ENCODE results near the gene CIRBP.

The CIRBP gene

GRCh38 chr19:1249990-1250436 is 19.1 kb upstream of the CIRBP start:
- Histone ChIP-seq H3K27me3 (ENCODE audit: control insufficient read depth, low read length) (no peaks in the 10 kb centered on the region), H3K4me1 (ENCODE audit: control insufficient read depth, low read length) (peaks cover 48% of the 10 kb centered on the region), H3K4me2 (ENCODE audit: low read length) (peak overlapping the region; percentile 69), H4K20me1 (ENCODE audit: control insufficient read depth, insufficient read depth, low read depth, low read length) (peaks cover 11% of the 10 kb centered on the region; the same call in 1 of the 2 replicates), H3K36me3 (ENCODE audit: control insufficient read depth, low read length) (peaks cover 62% of the 10 kb centered on the region), H3F3A (ENCODE audit: control insufficient read depth, insufficient read depth) (peaks cover 16% of the 10 kb centered on the region), H3K9me3 (ENCODE audit: control insufficient read depth, insufficient read depth, low read length) (no peaks in the 10 kb centered on the region), H3K27ac (ENCODE audit: low read depth, low read length) (peak overlapping the region; percentile 94), H3K79me2 (ENCODE audit: control insufficient read depth, low read length) (peaks cover 63% of the 10 kb centered on the region), H3K4me3 (ENCODE audit: low read length) (peak overlapping the region; percentile 96), H3K9me2 (replicated peaks; ENCODE audit: control insufficient read depth, low read length) (no peaks in the 10 kb centered on the region)
- TF ChIP-seq CTCF (IDR thresholded peaks at IDR 0.05; ENCODE audit: low read depth, low read length, poor library complexity, severe bottlenecking): no peak
- TF ChIP-seq EZH2phosphoT487 (IDR thresholded peaks at IDR 0.05; ENCODE audit: borderline replicate concordance, low read length): no peak

GRCh38 chr19:1250437-1251260 is 18.5 kb upstream of the CIRBP start:
- Histone ChIP-seq H3K4me2 (ENCODE audit: low read length) (peak overlapping the region; percentile 94), H3K36me3 (ENCODE audit: control insufficient read depth, low read length) (peaks cover 63% of the 10 kb centered on the region), H3K27me3 (ENCODE audit: control insufficient read depth, low read length) (no peaks in the 10 kb centered on the region), H3K79me2 (ENCODE audit: control insufficient read depth, low read length) (peaks cover 64% of the 10 kb centered on the region), H3K4me1 (ENCODE audit: control insufficient read depth, low read length) (peaks cover 50% of the 10 kb centered on the region), H3F3A (ENCODE audit: control insufficient read depth, insufficient read depth) (peaks cover 16% of the 10 kb centered on the region), H3K9me2 (replicated peaks; ENCODE audit: control insufficient read depth, low read length) (no peaks in the 10 kb centered on the region), H4K20me1 (ENCODE audit: control insufficient read depth, insufficient read depth, low read depth, low read length) (peaks cover 11% of the 10 kb centered on the region; the same call in 1 of the 2 replicates), H3K27ac (ENCODE audit: low read depth, low read length) (peak overlapping the region; percentile 94), H3K4me3 (ENCODE audit: low read length) (peak overlapping the region; percentile 96), H3K9me3 (ENCODE audit: control insufficient read depth, insufficient read depth, low read length) (no peaks in the 10 kb centered on the region)
- no peak for TF ChIP-seq CTCF (IDR thresholded peaks at IDR 0.05; ENCODE audit: low read depth, low read length, poor library complexity, severe bottlenecking)
- TF ChIP-seq EZH2phosphoT487 (IDR thresholded peaks at IDR 0.05; ENCODE audit: borderline replicate concordance, low read length): no peak

GRCh38 chr19:1251330-1252220 is 17.6 kb upstream of the CIRBP start:
- H3K9me3 ChIP-seq (ENCODE audit: control insufficient read depth, insufficient read depth, low read length): no peaks in the 10 kb centered on the region
- peaks cover 11% of the 10 kb centered on the region; the same call in 1 of the 2 replicates for H4K20me1 ChIP-seq (ENCODE audit: control insufficient read depth, insufficient read depth, low read depth, low read length)
- TF ChIP-seq CTCF (IDR thresholded peaks at IDR 0.05; ENCODE audit: low read depth, low read length, poor library complexity, severe bottlenecking) (no peak), EZH2phosphoT487 (IDR thresholded peaks at IDR 0.05; ENCODE audit: borderline replicate concordance, low read length) (no peak)
- peak overlapping the region; percentile 94 for H3K27ac ChIP-seq (ENCODE audit: low read depth, low read length)
- H3K4me1 ChIP-seq (ENCODE audit: control insufficient read depth, low read length): peaks cover 58% of the 10 kb centered on the region
- peak overlapping the region; percentile 96 for H3K4me3 ChIP-seq (ENCODE audit: low read length)
- H3F3A ChIP-seq (ENCODE audit: control insufficient read depth, insufficient read depth): peaks cover 15% of the 10 kb centered on the region
- H3K27me3 ChIP-seq (ENCODE audit: control insufficient read depth, low read length): no peaks in the 10 kb centered on the region
- H3K36me3 ChIP-seq (ENCODE audit: control insufficient read depth, low read length): peaks cover 65% of the 10 kb centered on the region
- H3K4me2 ChIP-seq (ENCODE audit: low read length): peak overlapping the region; percentile 94
- peaks cover 64% of the 10 kb centered on the region for H3K79me2 ChIP-seq (ENCODE audit: control insufficient read depth, low read length)
- no peaks in the 10 kb centered on the region for H3K9me2 ChIP-seq (replicated peaks; ENCODE audit: control insufficient read depth, low read length)

Data from DOHH2 (cell line).